ENCODE results near the gene PRPF8. TPM values are rescaled to one million over a fixed set of nuclear protein-coding genes. Genes with fewer than 3 reads are reported as not detected.

Gene PRPF8
- total and polyA plus RNA-seq, 2 of the 13 experiments (the other 11 are each of a cell fraction or from before 2014, with no cell fraction given) = 112 to 179 TPM

GRCh38 chr17:1643293-1643998, 41.2 kb downstream of the PRPF8 start (continued):
- TF ChIP-seq ZNF687 (CRISPR knock-in tag; IDR thresholded peaks at IDR 0.05) (peak; percentile 63), ZNF691 (CRISPR knock-in tag; IDR thresholded peaks at IDR 0.05; ENCODE audit: borderline replicate concordance, low read depth) (peak; percentile 48; the same call in 1 of the 2 replicates), TBX2 (CRISPR knock-in tag; IDR thresholded peaks at IDR 0.05; ENCODE audit: borderline replicate concordance) (no peak), ZFY (CRISPR knock-in tag; IDR thresholded peaks at IDR 0.05) (0 out of 2 replicates have a peak, but pooled peaks have one; percentile 23), RAD21 (CRISPR knock-in tag; IDR thresholded peaks at IDR 0.05) (0 out of 2 replicates have a peak, but pooled peaks have one; percentile 14), ZFX (CRISPR knock-in tag; IDR thresholded peaks at IDR 0.05; ENCODE audit: low read depth) (peak; percentile 34; the same call in 1 of the 2 replicates), ZNF749 (CRISPR knock-in tag; IDR thresholded peaks at IDR 0.05; ENCODE audit: borderline replicate concordance) (no peak), AGO2 (optimal IDR thresholded peaks at IDR 0.05; ENCODE audit: low read depth, low read length) (peak; percentile 34), HES4 (CRISPR knock-in tag; IDR thresholded peaks at IDR 0.05; ENCODE audit: borderline replicate concordance) (0 out of 2 replicates have a peak, but pooled peaks have one; percentile 30), RBFOX2 (IDR thresholded peaks at IDR 0.05; ENCODE audit: low read depth, low read length) (peak; percentile 54; the same call in 1 of the 2 replicates), ARNTL (CRISPR knock-in tag; IDR thresholded peaks at IDR 0.05) (0 out of 2 replicates have a peak, but pooled peaks have one; percentile 22), SKI (IDR thresholded peaks at IDR 0.05; ENCODE audit: partially characterized antibody) (peak; percentile 10), HNRNPL (IDR thresholded peaks at IDR 0.05; ENCODE audit: low read depth, low read length) (0 out of 2 replicates have a peak, but pooled peaks have one; percentile 50), SAP130 (CRISPR knock-in tag; IDR thresholded peaks at IDR 0.05; ENCODE audit: low read depth) (peak; percentile 10; the same call in 1 of the 2 replicates), CTCF (CRISPR knock-in tag; IDR thresholded peaks at IDR 0.05) (peak; percentile 36; the same call in 1 of the 2 replicates), BCL3 (CRISPR knock-in tag; IDR thresholded peaks at IDR 0.05) (0 out of 2 replicates have a peak, but pooled peaks have one; percentile 23), ZSCAN21 (CRISPR knock-in tag; IDR thresholded peaks at IDR 0.05; ENCODE audit: borderline replicate concordance) (0 out of 2 replicates have a peak, but pooled peaks have one; percentile 23), ZNF558 (CRISPR knock-in tag; IDR thresholded peaks at IDR 0.05; ENCODE audit: borderline replicate concordance) (no peak), RNF2 (conservative IDR thresholded peaks at IDR 0.05; ENCODE audit: low read depth) (0 out of 2 replicates have a peak, but pooled peaks have one; percentile 44), ARNT2 (CRISPR knock-in tag; IDR thresholded peaks at IDR 0.05; ENCODE audit: low read depth) (peak; percentile 73; the same call in 1 of the 2 replicates)
